ENCODE results near the gene NANOS2.
A peak's percentile ranks its signal among the peaks of the same experiment; 100 is the strongest.
"Not testable (repeated sequence)": the region's sequence is repeated elsewhere in the genome, so short reads cannot be mapped to it uniquely, and the experiment has no call there.

The NANOS2 gene

DNA sequence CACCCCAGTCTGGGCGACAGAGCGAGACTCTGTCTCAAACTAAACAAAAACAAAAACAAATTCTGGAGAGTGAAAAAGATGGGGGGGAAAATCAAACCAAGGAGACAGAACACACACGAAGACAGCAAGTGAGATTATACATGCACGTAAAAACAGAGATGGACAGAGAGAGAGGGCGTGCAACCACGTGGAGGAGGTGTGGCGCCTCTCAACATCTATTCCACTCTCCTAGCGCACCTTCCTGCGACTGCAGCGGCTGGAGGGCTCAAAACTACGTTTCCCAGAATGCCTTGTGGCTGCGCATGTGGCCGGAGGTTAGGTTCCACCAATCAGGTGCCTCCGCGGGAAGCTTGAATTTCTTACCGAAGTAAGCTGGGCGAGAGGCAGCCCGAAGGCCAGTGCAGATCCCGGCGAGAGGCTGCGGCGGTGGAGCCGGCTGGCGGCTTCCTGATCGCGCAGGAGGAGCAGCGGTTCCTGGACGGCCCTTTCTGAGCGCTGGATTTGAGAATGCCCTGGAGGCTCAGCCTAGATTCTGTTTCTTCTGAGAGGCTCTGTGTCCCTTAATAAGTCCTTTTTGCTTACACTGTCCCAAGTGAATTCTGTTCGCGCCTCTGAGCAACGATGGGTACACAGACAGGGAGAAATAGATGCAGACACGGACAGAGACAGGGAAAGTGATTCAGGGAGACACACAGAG, 13.1 kb upstream of the NANOS2 start:
- DNase-seq: peak; percentile 88

DNA sequence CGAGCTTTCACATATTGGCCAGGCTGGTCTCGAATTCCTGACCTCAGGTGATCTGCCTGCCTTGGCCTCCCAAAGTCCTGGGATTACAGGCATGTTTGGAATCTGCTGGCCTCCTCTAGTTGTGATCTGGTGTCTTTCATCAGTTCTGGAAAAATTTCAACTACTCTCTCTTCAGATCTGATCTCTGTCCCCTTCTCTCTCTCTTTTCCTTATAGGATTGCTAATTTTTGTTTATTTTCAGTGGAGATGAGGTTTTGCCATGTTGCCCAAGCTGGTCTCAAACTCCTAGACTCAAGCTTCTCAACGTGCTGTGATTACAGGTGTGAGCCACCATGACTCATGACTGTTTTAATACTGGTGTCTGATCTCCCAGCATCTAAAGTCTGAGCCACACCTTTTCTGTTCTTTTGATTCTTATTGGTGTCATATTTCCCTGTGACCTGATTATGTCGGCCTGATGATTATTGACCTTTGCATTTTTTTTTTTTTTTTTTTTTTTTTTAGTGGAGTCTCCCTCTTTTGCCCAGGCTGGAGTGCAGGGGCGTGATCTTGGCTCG, 10.4 kb upstream of the NANOS2 start:
- no peak for DNase-seq

DNA sequence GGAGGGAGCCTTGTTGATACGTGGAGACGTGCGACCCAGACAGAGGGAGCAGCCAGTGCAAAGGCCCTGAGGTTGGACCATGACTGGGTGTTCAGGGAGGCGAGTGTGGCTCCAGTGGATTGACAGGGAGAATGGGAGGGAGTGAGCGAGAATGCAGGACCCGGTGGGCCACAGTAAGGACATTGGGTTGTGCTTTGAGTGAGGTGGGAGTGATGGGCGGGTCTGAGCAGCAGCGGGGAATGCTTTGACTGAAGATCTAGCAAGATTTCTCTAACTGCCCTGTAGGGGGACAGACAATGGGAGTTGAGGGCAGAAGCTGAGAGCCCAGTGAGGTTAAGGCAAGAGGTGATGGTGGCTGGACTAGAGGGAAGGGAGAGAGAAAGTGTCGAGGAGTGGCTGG, 7.7 kb upstream of the NANOS2 start:
- no peak for DNase-seq

DNA sequence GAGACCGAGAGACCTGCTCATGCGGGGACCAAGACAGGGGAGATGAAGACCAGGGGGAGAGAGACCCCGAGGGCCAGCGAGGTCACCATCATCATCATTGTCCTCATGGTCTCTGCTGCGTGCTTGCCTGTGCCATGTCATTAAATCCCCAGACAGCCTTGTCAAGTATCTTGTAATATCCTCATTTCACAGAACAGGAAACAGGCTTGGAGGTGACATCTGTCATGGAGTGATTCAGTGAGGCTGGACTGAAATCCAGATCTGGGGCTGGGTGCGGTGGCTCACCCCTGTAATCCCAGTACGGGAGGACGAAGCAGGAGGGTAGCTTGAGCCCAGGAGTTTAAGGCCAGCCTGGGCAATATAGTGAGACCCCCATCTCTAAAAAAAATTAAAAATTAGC, 5.9 kb upstream of the NANOS2 start:
- no peak for DNase-seq

DNA sequence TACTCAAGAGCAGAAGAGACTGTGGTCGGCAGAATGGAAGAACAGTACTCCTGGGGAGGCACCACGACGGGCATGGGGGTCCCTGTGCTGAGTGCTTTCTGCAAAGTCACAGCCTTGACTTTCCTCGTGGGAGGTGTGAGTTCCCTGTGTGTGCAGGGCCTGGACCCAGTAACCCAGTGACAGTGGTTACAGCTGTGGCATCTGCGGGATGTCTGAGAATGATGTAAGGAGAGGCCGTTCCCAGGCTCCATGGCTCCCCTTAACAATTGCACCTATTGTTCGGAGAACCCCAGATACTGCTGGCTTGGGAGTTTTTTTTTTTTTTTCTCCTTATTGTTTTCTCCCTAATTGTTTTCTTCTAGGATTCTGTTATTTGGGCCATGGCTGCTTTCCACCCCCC, 5.1 kb upstream of the NANOS2 start:
- no peak for DNase-seq

DNA sequence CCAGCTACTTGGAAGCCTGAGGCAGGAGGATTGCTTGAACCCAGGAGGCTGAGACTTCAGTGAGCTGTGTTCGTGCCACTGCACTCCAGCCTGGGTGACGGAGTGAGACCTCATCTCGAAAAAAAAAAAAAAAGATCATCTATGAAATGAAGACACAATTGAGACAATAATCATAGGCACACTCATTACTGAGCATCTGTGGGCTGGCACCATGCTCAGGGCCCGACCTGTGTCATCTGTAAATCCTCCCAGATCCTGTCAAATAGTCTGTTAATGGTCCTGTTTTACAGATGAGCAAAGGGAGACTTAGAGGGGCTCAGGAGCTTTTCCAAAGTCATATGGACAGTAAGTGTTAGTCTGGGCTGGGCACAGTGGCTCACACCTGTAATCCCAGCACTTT, 4.1 kb upstream of the NANOS2 start:
- no peak for DNase-seq

DNA sequence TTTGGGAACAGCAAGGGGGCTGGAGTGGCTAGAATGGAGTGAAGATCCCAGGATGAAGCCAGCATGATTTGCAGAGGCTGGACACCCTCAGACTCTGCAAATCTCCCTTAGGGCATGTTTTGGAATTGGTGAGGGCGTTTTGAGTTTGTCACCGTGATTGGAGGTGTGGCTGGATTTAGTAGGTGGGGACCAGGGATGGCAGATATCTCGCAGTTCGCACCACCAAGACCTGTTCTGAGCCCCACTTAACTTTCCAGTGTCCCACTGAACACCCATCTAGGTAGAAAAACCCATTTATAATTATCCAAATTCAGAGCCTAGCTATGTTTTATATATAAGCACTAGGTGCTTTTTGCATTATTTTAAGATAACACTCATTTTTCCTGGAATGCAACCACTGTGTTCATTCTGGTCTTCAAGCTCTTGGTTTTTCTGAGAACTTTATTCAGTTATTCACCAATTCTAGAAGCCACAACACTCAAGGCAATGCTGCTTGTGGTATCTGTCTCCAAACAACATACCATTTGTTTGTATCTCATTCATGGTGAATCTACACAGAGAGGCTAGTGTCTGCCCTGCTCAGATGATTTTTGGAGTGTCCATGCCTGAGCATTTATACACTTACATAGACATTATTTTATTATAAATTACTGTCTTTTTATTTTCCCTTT, 3.0 kb upstream of the NANOS2 start:
- DNase-seq: no peak

DNA sequence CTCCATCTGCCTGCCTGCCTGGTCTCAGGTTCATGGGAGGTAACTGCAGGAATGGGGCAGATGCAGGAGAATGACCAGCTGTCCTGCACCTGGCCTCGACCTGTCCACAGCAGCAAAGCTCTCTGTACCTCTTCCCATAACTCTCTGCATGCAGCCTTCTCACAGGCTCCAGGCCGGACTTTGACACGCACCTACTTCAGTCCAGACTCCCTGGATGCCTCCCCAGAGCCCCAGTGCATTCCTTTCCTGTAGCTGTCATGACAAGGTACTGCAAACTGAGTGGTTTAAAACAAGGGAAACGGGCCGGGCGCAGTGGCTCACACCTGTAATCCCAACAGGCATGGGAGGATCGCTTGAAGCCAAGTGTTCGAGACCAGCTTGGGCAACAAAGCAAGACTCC, 3.3 kb downstream of the NANOS2 start:
- DNase-seq: no peak

DNA sequence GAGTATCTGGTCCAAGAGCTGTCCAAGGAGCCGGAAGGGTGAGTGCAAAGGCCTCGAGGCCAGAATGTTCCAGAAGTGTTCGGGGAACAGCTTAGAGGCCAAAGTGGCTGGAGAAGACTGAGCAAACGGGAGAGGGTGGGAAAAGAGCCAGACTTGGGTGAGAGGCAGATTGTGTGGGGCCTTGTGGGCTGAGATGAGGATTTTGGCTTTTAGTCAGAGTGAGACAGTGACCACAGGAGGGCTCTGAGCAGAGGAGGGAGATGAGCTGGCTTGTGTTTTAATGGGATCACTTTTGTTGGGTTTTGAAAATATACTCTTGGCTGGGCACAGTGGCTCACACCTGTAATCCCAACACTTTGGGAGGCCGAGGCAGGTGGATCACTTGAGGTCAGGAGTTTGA, 5.6 kb downstream of the NANOS2 start:
- no peak for DNase-seq

DNA sequence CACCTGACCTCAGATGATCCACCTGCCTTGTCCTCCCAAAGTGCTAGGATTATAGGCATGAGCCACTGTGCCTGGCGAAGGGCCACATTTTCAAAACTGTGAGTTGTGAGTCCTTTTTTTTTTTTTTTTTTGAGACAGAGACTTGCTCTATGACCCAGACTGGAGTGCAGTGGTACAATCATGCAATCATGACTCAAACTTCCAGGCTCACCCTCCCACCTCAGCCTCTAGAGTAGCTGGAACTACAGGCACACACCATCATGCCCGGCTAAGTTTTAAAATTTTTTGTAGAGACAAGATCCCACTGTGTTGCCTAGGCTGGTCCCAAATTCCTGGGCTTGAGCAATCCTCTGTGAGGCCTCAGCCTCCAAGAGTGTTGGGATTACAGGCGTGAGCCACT, 8.4 kb downstream of the NANOS2 start:
- no peak for DNase-seq

DNA sequence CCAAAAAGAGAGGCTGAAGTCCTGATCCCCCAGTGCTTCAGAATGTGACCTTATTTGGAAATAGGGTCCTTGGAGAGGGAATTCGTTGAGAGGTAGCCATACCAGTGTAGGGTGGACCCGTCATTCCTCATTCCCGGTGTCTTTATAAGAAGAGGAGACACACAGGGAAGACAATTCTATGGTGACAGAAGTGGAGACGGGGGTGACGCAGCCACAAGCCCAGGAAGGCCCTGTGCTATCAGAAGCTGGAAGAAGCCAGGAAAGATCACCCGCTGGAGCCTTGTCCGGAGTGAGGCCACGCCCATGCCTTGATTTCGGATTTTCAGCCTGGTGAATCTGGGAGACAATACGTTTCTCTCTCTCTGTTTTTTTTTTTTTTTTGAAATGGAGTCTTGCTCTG, 9.6 kb downstream of the NANOS2 start:
- DNase-seq: no peak

DNA sequence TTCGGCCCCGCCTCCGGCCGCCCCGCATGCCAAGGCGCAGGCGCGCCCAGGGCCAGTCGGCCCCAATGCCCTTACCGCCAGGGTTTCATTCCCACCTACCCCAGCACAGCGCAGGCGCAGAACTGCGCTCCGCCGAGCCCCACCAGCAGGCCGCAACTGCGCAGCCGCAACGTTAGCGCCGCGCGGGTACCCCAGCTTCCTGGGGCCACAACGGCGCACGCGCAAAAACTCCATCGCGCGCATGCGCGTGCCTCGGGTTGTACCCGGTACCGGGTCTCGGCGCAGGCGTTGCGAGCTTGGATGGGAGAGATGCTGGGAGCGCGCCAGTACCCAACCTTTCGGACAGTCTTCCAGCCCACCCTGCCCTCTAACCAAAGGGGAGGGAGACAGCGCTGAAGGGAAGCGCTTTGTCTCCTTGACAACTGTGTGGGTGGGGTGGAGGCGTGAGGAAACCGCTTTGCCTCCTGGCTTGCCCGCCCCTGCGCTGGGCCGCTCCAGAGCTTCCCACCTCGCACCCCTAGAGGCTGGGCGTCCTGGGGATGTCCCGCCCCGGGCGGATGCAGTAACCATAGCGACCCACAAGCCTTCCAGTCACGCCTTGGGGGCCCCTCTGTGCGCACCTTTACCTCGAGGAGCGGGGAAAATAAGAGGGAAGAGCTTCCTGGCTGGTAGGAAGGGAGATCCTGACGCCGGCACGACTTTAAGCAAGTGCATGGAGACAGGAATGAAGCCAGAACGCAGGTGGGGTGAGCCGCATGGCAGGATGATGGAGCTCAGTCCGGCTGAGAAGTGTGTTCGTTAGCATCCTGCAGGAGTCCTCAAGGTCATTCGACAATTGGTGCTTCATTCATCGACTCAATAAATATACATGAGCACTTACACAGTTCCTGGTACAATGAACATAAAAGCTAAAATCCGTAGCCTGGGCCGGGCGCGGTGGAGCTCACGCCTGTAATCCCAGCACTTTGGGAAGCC, 11.6 kb downstream of the NANOS2 start:
- DNase-seq: peak; percentile 96

DNA sequence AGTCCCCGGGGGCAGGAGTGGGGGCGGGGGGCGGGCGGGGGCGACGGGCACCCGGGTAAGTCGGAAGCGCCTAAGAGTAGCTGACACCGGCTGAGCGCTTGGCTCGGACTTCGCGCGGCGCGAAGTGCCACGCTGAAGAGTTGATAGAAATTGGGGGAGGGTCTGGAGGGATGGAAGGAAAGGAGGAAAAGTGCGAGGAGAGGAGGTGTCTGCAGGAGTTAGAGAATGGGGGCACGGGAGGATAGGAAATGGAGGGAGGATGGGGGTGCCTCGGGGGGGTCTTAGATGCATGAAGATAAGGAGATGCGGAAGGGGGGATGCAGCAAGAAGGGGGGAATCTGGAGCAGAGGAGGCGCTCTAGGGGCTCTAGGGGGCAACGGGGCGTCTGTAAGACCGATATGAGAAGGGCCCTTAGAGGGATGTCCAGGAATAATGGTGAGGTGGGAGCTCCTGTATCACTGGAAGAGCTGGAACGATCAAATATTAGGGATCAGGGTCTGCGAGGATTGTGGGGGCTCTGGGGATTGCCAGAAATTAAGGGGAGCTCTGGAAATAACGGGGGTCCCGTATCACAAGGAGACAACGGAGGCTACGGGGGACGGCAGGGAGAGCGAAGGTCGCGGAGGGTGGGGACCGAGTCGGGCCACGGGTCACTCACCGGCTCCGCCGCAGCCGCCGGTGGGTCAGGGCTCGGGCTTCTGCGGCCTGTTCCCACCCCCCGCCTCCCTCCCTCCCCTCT, 12.5 kb downstream of the NANOS2 start, which contains the start of gene MYPOP:
TSS of gene MYPOP (minus strand) at position 702 of the 739 bp plus-strand sequence. CDS start 840 bp downstream, outside the sequence.
- no peak for DNase-seq

DNA sequence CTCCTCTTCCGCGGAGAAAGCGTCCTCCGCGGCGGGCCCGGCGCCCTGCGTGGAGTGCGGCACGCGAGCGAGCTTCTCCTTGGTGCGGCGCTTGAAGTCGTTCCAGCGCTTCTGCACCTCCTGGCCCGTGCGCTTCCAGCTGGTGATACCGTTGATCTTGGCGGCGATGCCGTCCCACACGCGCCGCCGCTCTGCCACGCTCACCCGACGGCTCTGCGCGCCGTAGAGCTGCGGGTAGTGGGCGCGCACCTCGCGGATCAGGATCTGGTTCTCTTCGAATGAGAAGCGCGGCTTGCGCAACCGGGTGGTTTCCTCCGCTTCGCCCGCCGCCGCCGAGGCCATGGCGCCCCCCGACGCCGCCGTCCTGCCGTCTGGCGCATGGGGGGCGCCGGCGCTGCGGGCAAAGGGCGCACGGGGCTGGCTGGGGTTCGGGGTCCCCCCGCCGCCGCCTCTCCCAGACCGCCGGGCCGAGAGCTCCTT, 13.1 kb downstream of the NANOS2 start:
- DNase-seq: no peak

DNA sequence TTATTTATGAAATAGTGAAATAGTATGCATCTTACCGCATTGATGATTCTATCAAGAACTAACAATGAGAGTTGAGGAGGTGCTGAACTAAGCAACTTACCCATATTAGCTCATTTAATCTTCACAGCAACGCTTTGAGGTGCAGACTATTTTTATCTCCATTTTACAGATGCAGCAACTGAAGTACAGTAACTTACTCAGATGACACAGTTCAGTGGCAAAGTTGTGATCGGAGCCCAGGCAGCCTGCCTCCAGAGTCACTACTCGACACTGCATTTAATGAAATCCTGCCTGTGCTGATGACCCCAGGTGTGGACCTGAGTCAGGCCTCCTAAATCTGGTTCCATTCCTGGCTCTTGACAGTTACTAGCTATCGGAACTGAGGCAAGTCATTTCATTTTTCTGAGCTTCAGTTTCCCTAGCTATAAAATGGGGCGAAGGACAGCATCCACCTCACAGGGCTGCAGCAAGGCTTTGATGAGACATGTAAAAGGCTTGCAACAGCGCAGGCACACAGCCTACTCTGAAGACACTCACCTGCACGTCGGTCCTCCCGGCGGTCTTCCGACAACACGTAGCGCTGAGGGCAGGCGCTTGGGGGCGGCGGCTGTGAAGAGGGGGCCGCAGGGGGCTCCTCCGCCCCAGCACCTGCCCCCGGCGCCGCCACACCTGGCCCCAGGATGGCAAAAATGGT, 13.7 kb downstream of the NANOS2 start:
- DNase-seq: no peak

DNA sequence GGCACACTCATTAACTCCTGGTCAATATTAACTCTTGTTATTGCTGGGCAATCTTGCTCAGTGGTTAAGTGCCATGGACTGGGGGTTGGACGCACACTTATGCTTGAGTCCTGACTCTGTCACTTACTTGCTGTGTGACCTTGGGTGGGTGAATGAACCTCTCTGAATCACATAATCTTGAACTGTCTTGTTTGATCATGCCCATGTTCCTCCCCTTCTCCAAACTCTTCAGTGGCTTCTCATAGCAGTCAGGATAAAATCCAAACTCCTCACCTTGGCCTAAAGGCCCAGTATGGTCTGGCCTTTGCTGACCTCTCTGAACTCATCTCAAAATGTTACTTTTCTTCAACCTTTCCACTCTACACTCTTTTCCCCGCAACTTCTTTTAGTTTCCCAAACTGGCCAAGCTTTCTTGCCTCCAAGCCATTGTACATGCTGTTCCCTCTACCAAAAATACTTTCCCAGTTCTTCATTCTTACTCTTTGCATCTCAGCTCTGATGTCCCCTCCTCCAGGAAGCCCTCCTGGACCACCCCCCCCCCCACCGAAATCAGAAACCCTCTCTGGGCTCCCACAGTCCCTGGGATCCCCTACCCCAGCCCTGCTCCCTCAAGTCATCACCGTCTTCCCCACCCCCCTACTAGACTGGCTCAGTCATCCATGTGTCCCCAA, 14.5 kb downstream of the NANOS2 start:
- DNase-seq: no peak

DNA sequence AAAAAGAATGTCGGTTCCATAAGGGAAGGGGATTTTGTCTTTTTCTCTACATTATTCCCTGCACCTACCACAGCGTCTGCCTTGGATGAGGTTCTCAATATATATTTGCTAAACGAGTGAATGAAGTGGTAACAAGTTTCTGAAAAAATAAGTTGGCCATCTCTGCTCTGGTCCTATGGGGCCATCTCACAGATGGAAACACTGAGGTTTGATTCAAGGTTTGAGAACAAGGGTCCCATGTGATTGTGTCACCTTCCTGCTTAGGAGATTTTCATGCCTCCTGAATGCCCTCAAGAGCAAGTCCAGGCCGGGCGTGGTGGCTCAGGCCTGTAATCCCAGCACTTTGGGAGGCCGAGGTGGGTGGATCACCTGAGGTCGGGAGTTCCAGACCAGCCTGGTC, 15.3 kb downstream of the NANOS2 start:
- DNase-seq: no peak

DNA sequence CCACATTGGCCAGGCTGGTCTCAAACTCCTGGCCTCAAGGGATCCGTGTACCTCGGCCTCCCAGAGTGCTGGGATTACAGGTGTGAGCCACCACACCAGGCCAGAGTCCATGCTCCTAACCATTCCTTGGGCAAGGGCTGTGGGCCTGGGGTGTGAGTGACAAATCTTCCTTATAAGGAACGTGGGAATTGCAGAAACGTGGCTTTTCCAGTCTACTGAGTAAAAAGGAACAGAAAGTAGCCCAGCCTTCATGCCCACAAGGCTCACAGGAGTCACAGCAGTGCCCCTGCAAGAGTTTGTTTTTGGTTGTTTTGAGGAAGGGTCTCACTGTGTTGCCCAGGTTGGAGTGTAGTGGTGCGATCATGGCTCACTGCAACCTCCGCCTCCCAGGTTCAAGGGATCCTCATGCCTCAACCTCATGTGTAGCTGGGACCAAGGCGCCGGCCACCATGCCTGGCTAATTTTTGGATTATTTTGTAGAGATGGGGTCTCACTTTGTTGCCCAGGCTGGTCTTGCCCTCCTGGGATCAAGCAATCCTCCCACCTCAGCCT, 17.2 kb downstream of the NANOS2 start:
- DNase-seq: no peak

DNA sequence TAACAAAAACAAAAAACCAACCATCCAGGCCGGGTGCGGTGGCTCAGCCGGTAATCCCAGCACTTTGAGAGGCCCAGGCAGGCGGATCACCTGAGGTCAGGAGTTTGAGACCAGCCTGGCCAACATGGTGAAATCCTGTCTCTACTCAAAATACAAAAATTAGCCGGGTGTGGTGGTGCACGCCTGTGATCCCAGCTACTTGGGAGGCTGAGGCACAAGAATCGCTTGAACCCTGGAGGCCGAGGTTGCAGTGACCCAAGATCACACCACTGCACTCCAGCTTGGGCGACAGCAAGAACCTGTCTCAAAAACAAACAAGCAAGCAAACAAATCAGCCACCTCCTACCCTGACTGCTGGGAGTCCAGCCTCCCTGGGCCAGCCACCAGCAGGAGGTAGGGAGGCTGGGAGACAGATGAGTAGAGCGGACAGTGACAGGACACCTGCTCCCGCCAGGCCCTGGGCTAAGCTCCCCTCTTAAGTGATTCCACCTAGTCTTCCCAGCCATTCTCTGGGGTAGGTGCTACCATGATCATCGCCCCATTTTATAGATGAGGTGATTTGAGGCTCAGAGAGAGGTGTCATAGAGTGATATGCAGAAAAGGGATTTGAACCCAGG, 18.5 kb downstream of the NANOS2 start:
- DNase-seq: not testable (repeated sequence)

DNA sequence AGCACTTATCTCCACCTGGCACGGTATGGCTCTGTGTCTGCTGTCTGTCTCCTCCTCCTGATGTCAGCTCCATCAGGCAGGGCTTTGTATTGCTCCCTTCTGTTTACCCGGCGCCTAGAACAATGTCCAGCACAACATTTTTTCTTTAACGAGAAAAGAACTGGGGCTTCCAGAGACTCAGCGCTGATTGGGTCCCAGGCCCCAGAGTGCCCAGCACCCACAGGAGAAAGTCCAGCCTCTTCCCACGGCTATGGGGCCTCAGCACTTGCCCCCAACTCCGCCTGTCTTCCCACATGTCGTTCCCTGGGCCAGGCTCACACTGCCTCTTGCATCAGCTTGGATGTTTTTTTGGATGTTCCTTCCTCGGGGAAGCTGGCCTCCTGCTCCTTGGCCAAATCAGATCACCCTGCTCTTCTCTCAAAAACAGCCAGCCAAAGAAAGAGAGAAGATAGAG, 19.0 kb downstream of the NANOS2 start:
- DNase-seq: no peak

Measured in NCI-H1092 treated with DMSO at 0.1 percent for 48 hours (cell line).